ENCODE data around the gene ZNF688.
A peak's percentile ranks its signal among the peaks of the same experiment; 100 is the strongest.

The ZNF688 gene

GRCh38 chr16:30609002-30609925, 37.8 kb upstream of the ZNF688 start:
- DNase-seq (ENCODE audit: low read depth) = peak; percentile 56
- H3K4me3 ChIP-seq (ENCODE audit: low read depth, low read length) = peak overlapping the region; percentile 87
- TF ChIP-seq CTCF (IDR thresholded peaks at IDR 0.05; ENCODE audit: insufficient read depth, low read depth, low read length, missing control alignments) = no peak

DNA sequence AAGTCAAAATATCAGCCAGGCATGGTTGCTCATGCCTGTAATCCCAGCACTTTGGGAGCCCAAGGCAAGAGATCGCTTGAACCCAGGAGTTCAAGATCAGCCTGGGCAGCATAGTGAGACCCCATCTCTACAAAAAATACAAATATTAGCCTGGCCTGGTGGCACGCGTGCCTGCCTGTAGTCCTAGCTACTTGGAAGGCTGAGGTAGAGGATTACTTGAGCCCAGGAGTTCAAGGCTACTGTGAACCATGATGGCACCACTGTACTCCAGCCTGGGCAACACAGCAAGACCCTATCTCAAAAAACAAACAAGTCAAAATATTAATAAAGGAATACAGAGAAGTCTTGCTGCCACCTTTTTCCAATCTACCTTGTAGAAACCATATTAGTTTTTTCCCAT, 34.5 kb upstream of the ZNF688 start:
- DNase-seq (ENCODE audit: low read depth) = no peak
- H3K4me3 ChIP-seq (ENCODE audit: low read depth, low read length) = no peak overlapping the region
- TF ChIP-seq CTCF (IDR thresholded peaks at IDR 0.05; ENCODE audit: insufficient read depth, low read depth, low read length, missing control alignments) = no peak

DNA sequence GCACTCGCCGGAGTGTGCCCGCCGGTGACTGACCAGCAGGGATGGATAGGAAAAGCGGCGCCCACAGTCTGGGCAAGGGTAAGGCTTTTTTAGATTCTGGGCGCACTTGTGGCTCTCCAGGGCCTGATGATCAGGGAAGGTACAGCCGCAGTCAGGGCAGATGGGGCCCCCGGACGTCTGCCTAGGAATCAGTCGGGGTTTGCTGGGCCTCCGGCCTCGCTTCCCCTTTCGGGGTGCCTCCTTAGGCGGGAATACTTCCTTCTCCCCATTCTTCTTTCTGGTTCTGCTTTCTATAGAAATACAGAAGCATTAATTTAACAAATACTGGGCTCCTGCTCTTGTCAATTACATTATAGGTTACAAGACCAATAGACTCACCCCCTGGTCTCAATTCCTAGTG, 33.6 kb upstream of the ZNF688 start:
- TF ChIP-seq CTCF (IDR thresholded peaks at IDR 0.05; ENCODE audit: insufficient read depth, low read depth, low read length, missing control alignments) = no peak
- H3K4me3 ChIP-seq (ENCODE audit: low read depth, low read length) = no peak overlapping the region
- DNase-seq (ENCODE audit: low read depth) = no peak

DNA sequence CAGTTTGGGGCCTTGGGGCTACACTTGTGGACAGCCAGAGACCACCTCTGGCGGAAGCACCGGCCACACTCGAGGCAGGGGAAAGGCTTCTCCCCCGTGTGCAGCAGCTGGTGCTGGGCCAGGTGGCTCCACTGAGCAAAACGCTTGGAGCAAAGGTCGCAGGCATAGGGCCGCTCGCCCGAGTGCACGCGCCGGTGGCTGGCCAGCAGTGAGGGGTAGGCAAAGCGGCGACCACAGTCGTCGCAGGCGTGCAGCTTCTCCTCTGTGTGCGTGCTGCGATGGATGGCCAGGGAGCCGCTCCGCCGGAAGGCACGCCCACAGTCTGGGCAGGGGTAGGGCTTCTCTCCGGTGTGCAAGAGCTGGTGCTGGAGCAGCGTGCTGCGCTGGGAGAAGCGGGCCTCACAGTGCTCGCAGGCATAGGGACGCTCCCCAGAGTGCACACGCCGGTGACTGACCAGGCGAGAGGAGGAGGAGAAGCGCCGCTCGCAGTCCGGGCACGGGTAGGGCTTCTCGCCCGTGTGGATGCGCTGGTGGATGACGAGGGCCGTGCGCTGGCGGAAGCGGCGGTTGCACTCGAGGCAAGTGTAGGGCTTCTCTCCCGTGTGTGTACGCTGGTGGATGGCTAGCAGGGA, 32.9 kb upstream of the ZNF688 start:
- no peak for TF ChIP-seq CTCF (IDR thresholded peaks at IDR 0.05; ENCODE audit: insufficient read depth, low read depth, low read length, missing control alignments)
- no peak overlapping the region for H3K4me3 ChIP-seq (ENCODE audit: low read depth, low read length)
- no peak for DNase-seq (ENCODE audit: low read depth)

- no peak for TF ChIP-seq CTCF (IDR thresholded peaks at IDR 0.05; ENCODE audit: insufficient read depth, low read depth, low read length, missing control alignments)
- H3K4me3 ChIP-seq (ENCODE audit: low read depth, low read length) = no peak overlapping the region
- no peak for DNase-seq (ENCODE audit: low read depth)
Observed at GRCh38 chr16:30603945-30604315, 32.4 kb upstream of the ZNF688 start.

DNA sequence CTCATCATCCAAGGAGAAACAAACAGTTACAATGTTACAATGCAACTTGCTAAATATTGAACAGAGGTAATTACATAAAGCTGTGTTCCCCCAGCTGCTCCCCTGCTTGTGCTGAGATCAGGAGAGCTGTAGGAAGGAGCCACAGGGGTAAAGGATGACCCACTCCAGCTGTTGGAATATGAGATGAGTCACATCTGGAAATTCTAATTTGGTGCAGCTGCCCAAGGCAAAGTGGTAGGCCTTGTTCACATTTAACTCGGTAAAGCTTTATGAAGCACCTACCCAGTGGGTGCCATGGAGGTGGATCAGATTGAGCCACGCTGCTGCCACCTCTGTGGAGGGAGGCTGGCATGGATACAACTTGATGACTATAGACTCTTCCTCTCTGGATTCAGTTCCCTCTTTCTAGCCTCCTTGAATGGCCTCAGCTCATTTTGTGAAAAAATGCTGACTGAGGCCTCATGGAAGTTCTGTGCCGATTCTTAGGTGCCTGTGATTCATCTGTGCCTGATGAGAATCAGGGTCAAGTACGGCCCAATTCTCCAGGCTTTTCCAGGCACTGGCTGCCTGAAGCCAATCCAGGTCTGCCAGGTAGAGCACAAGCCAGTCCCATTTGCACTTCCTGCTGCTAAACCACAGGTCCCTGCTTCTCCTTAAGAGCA, 31.2 kb upstream of the ZNF688 start:
- DNase-seq (ENCODE audit: low read depth) = no peak
- TF ChIP-seq CTCF (IDR thresholded peaks at IDR 0.05; ENCODE audit: insufficient read depth, low read depth, low read length, missing control alignments) = no peak

More for the DNA sequence above, 31.2 kb upstream of the ZNF688 start:
- no peak overlapping the region for H3K4me3 ChIP-seq (ENCODE audit: low read depth, low read length)
